Pancreas (tissue), 10 donors: ENCODE data around the gene IFT172. TPM values are rescaled to one million over a fixed set of nuclear protein-coding genes. Genes with fewer than 3 reads are reported as not detected.

Experiments
- ATAC-seq, 4 donors: fragments of 200-7000 bp; cut with Tn5 transposase; one replicate each; pipeline versions ENCODE4 v1.8.0 to v1.9.1; 2020; ENCODE audit warnings: mild to moderate bottlenecking in 4 of 4, moderate library complexity in 4 of 4
- DNase-seq, 6 donors: peaks; one replicate each; pipeline ENCODE4 v3.0.0-alpha.2; 2020
- FAIRE-seq: peaks from 2 replicates; lab custom pipeline; 2012; peaks lifted over from hg19 to GRCh38; lab: Jason Lieb, UNC
- H3K27ac ChIP-seq, 4 donors: fragments of 200-600 bp; sonication (generic); 1 replicate in 3 of 4; 2 replicates in 1 of 4; pipeline versions ENCODE4 v1.5.0 to v1.8.0; 2020
- H3K27me3 ChIP-seq, 4 donors: fragments of 200-600 bp; one replicate each; pipeline ENCODE4 v1.8.0; 2021
- H3K36me3 ChIP-seq, 3 donors: fragments of 200-600 bp; sonication (generic) in 1 of 3; one replicate each; pipeline versions ENCODE4 v1.5.0 to v1.8.0; 2020 to 2021
- H3K4me1 ChIP-seq, 3 donors: fragments of 200-600 bp; one replicate each; pipeline ENCODE4 v1.8.0; 2021
- H3K4me3 ChIP-seq, 4 donors: fragments of 200-600 bp; sonication (generic) in 2 of 4; one replicate each; pipeline versions ENCODE4 v1.5.0 to v1.8.0; 2020 to 2021
- H3K9me3 ChIP-seq, 4 donors: fragments of 200-600 bp; one replicate each; pipeline ENCODE4 v1.8.0; 2021
- WGBS, 2 donors: extraction: QIAGEN DNeasy Blood & Tissue Kit; methylation state at CpG; one replicate each; pipeline ENCODE4 v1.1.7; 2013; 5-methylcytosine and 5-hydroxymethylcytosine counted together
- intact Hi-C, 3 donors: fragments of 100-400 bp; cut with DNase I; formaldehyde crosslinking; loops; one replicate each; pipeline versions ENCODE4 v1.11.1 to v1.14.2; 2022
- polyA plus RNA-seq, 2 donors: library from polyadenylated mRNA; stranded (reverse); fragments of 200-250 nt; gene quantifications; one replicate each; pipeline ENCODE4 v1.2.3, GENCODE V29; 2013
- total RNA-seq, 6 donors: library from RNA; stranded (reverse); fragmentation: NEBNext Ultra II Directional in 4 of 6; extraction: Animal tissue kit (Norgen Biotek cat#: 25700) in 4 of 6; gene quantifications; one replicate each; pipeline versions ENCODE4 v1.2.1 to v1.2.4, GENCODE V29; 2021 to 2023
- TF ChIP-seq, protein P1 (sequence below), 4 donors: fragments of 200-600 bp; sonication (generic) in 3 of 4; IDR thresholded peaks; one replicate each; pipeline versions ENCODE4 v1.5.0 to v1.8.0; 2021; ENCODE audit warnings: antibody characterized with exemption in 4 of 4
- donor health status: healthy with polysubstance abuse.
- donor health status: DM: no; HTN: no; CAD: no; lungs with moderate emphysema.
- donor health status: DM: no; HTN: no; CAD: no.
- donor health status: control.
- donor health status: control.
- donor health status: Bipolar disorder and iron deficiency.
- donor health status: DM: yes; HTN: yes; CAD: no.
- donor health status: DM: no; HTN: no; CAD: no.
- donor health status: DM: no; HTN: no; CAD: no.
- donor health status: DM: yes; HTN: yes; CAD: no.

Gene IFT172
- total and polyA plus RNA-seq, 8 donors = 10.1 to 56.2 (median 16.2) TPM

DNA sequence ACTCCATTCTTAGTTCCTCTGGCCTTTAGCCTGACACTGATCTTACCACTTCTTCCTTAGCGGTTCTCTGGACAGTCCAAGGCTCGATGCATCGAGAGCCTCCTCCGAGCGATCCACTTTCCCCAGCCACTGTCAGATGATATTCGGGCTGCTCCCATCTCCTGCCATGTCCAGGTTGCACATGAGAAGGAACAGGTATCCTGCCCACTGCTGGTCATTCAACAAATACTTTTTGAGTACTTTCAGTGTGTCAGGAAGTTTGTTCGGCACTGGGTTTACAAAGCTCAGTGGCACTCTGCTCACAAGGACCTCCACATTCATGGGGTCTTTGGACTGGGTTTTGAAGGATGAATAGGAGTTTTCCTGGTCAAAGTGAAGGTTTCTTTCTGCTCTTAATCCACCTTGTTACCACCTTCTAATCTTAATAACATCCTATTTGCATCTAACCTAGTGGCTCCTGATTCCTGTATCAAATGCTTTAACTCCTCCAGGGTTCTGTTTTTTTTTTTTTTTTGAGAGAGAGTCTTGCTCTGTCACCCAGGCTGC lies 32.9 kb upstream of the IFT172 start:
- Histone ChIP-seq H3K36me3 (no peaks in the 10 kb centered on the region), H3K4me1 (no peaks in the 10 kb centered on the region), H3K27me3 (no peaks in the 10 kb centered on the region), H3K4me3 (no peak overlapping the region), H3K9me3 (no peaks in the 10 kb centered on the region), H3K27ac (no peak overlapping the region)
- DNase-seq = no peak
- ATAC-seq = no peak
- intact Hi-C loops = no loop called here
- TF ChIP-seq, protein P1, sequence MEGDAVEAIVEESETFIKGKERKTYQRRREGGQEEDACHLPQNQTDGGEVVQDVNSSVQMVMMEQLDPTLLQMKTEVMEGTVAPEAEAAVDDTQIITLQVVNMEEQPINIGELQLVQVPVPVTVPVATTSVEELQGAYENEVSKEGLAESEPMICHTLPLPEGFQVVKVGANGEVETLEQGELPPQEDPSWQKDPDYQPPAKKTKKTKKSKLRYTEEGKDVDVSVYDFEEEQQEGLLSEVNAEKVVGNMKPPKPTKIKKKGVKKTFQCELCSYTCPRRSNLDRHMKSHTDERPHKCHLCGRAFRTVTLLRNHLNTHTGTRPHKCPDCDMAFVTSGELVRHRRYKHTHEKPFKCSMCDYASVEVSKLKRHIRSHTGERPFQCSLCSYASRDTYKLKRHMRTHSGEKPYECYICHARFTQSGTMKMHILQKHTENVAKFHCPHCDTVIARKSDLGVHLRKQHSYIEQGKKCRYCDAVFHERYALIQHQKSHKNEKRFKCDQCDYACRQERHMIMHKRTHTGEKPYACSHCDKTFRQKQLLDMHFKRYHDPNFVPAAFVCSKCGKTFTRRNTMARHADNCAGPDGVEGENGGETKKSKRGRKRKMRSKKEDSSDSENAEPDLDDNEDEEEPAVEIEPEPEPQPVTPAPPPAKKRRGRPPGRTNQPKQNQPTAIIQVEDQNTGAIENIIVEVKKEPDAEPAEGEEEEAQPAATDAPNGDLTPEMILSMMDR (IDR thresholded peaks at IDR 0.05) = no peak
- WGBS, 2 donors = 76 to 83% methylated on average over 7 of the region's 7 CpGs
- no peak for FAIRE-seq

DNA sequence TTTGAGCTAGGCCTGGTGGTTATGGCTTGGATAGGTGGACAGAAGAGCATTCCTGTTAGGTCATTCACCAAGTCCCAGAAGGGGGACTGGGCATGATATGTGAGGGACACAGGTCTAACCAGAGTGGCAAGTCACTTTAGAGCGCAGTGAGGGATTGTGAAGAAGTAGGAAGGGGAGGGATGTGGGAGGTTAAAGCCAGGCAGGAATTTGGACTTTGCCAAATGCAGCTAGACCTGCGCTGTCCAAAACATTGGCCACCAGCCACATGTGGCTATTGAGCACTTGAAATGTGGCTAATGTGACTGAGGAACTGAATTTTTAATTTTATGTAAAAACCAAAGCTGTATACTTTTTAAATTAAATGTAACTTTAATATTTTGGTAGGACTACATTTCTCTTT lies 30.8 kb upstream of the IFT172 start:
- no peak overlapping the region for H3K27ac ChIP-seq
- H3K9me3 ChIP-seq = no peaks in the 10 kb centered on the region
- FAIRE-seq (no peak), DNase-seq (no peak), ATAC-seq (no peak)
- intact Hi-C loops = no loop called here
- TF ChIP-seq, protein P1 (IDR thresholded peaks at IDR 0.05) = no peak
- 89 to 93% methylated on average over 2 of the region's 2 CpGs for WGBS, 2 donors
- no peaks in the 10 kb centered on the region for H3K27me3 ChIP-seq
- no peaks in the 10 kb centered on the region for H3K4me1 ChIP-seq
- H3K4me3 ChIP-seq = no peak overlapping the region
- no peaks in the 10 kb centered on the region for H3K36me3 ChIP-seq

DNA sequence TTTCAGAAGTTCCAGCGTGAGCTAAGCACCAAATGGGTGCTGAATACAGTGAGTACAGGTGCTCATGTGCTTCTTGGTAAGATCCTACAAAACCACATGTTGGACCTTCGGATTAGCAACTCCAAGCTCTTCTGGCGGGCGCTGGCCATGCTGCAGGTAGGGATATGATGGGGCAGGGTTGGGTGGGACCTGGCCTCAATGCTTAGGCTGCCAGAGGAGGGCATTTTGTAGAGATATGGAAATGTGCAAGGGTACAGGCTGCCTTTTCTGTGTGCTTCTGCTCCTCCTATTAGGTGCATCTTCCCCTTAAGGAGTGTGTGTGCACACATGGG lies 29.2 kb upstream of the IFT172 start:
- Histone ChIP-seq H3K27ac (no peak overlapping the region), H3K27me3 (no peaks in the 10 kb centered on the region), H3K9me3 (no peaks in the 10 kb centered on the region), H3K36me3 (no peaks in the 10 kb centered on the region), H3K4me1 (no peaks in the 10 kb centered on the region), H3K4me3 (no peak overlapping the region)
- TF ChIP-seq, protein P1 (IDR thresholded peaks at IDR 0.05) = no peak
- 79 to 84% methylated on average over 4 of the region's 4 CpGs for WGBS, 2 donors
- intact Hi-C loops = no loop called here
- DNase-seq (no peak), ATAC-seq (no peak), FAIRE-seq (no peak)

DNA sequence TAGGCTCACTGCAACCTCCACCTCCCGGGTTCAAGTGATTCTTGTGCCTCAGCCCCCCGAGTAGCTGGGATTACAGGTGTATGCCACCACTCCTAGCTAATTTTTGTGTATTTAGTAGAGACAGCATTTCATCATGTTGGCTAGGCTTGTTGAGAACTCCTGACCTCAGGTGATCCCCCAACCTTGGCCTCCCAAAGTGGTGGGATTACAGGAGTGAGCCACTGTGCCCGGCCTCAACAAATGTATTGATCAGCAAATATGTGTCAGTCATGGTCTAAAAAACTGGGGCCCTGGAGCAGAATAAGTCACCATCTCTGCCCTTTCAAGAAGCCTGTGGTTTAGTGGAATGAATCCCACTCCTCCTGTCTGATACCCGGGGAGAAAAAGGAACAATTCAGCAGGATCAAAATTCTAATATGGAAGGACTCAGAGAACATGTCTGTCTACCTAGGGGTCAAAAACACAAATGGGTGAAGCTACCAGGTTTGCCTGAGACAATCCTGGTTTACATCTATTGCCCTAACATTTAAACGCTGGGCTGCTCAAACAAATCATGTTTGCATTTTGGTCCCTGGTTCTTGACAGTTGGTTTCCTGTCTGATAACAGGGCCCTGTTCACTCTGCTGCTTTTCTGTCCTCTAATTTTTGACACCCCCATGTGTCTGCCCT lies 28.7 kb upstream of the IFT172 start:
- H3K9me3 ChIP-seq = no peaks in the 10 kb centered on the region
- WGBS, 2 donors = 40 to 47% methylated on average over 5 of the region's 5 CpGs
- DNase-seq (no peak), FAIRE-seq (no peak), ATAC-seq (no peak)
- intact Hi-C loops = no loop called here
- no peaks in the 10 kb centered on the region for H3K27me3 ChIP-seq
- no peaks in the 10 kb centered on the region for H3K4me1 ChIP-seq
- H3K36me3 ChIP-seq = no peaks in the 10 kb centered on the region
- no peak overlapping the region for H3K4me3 ChIP-seq
- TF ChIP-seq, protein P1 (IDR thresholded peaks at IDR 0.05) = no peak
- H3K27ac ChIP-seq = no peak overlapping the region

DNA sequence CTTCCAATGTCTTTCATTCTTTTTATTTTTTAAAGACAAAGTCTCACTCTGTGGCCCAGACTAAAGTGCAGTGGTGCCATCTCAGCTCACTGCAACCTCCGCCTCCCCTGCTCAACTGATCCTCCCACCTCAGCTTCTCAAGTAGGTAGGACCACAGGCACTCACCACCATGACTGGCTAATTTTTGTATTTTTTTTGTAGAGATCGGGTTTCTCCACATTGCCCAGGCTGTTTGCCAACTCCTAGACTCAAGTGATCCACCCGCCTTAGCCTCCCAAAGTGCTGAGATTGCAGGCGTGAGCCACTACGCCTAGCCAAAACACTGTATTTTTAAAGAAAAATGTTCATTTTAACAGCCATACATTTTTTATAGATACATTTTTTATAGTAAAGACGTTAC lies 19.8 kb upstream of the IFT172 start:
- H3K36me3 ChIP-seq = no peaks in the 10 kb centered on the region
- no peaks in the 10 kb centered on the region for H3K4me1 ChIP-seq
- FAIRE-seq = no peak
- no peaks in the 10 kb centered on the region for H3K27me3 ChIP-seq
- 58 to 59% methylated on average over 6 of the region's 6 CpGs for WGBS, 2 donors
- no peak for ATAC-seq
- no peak for DNase-seq
- TF ChIP-seq, protein P1 (IDR thresholded peaks at IDR 0.05) = no peak
- H3K9me3 ChIP-seq = no peaks in the 10 kb centered on the region
- H3K4me3 ChIP-seq = no peak overlapping the region
- intact Hi-C loops = no loop called here
- H3K27ac ChIP-seq = no peak overlapping the region
